OCI-M2 (cell line): ENCODE data around the gene CACNA1B.
"Not testable (repeated sequence)": the region's sequence is repeated elsewhere in the genome, so short reads cannot be mapped to it uniquely, and the experiment has no call there.

ENCODE experiments used
- DNase-seq: peaks from one replicate; lab custom pipeline; 2025; ENCODE audit not compliant: unreplicated experiment; lab: John Stamatoyannopoulos, UW

Gene CACNA1B

GRCh38 chr9:137885121-137885520 lies 7.5 kb downstream of the CACNA1B start:
- DNase-seq: not testable (repeated sequence)

GRCh38 chr9:137888621-137889020 lies 11.0 kb downstream of the CACNA1B start:
- DNase-seq: not testable (repeated sequence)

- not testable (repeated sequence) for DNase-seq
Measured at GRCh38 chr9:137889966-137890365, 12.4 kb downstream of the CACNA1B start.

- DNase-seq: not testable (repeated sequence)
Measured at GRCh38 chr9:137890768-137891587, 13.4 kb downstream of the CACNA1B start.

GRCh38 chr9:137891588-137892423 lies 14.2 kb downstream of the CACNA1B start:
- no peak for DNase-seq

GRCh38 chr9:137892424-137893191 lies 15.0 kb downstream of the CACNA1B start:
- no peak for DNase-seq

- no peak for DNase-seq
Measured at GRCh38 chr9:137893670-137894069, 16.1 kb downstream of the CACNA1B start.

- DNase-seq: no peak
Measured at GRCh38 chr9:137899551-137900360, 22.2 kb downstream of the CACNA1B start.

GRCh38 chr9:137900584-137901310 lies 23.2 kb downstream of the CACNA1B start:
- no peak for DNase-seq

- DNase-seq: no peak
Measured at GRCh38 chr9:137902646-137903045, 25.1 kb downstream of the CACNA1B start.

GRCh38 chr9:137905740-137906139 lies 28.2 kb downstream of the CACNA1B start:
- no peak for DNase-seq

- no peak for DNase-seq
Measured at GRCh38 chr9:137907776-137908175, 30.2 kb downstream of the CACNA1B start.

GRCh38 chr9:137912671-137913070 lies 35.1 kb downstream of the CACNA1B start:
- no peak for DNase-seq

GRCh38 chr9:137913132-137913531 lies 35.5 kb downstream of the CACNA1B start:
- no peak for DNase-seq

- DNase-seq: no peak
Measured at GRCh38 chr9:137913771-137914767, 36.5 kb downstream of the CACNA1B start.

GRCh38 chr9:137916540-137916939 lies 39.0 kb downstream of the CACNA1B start:
- no peak for DNase-seq

- DNase-seq: no peak
Measured at GRCh38 chr9:137917116-137917515, 39.5 kb downstream of the CACNA1B start.

GRCh38 chr9:137917795-137918194 lies 40.2 kb downstream of the CACNA1B start:
- no peak for DNase-seq
